Epithelial cell of proximal tubule (primary cell): ENCODE results near the gene SEC24C. TPM values are rescaled to one million over a fixed set of nuclear protein-coding genes. Genes with fewer than 3 reads are reported as not detected.

Experiments
- DNase-seq: peaks from one replicate; pipeline ENCODE4 v3.0.0-alpha.2; 2011; ENCODE audit warnings: low read depth
- H3K4me3 ChIP-seq: 2 replicates; pipeline ENCODE4 v1.5.1; 2011; ENCODE audit warnings: low read depth, mild to moderate bottlenecking, low read length
- CTCF ChIP-seq: conservative IDR thresholded peaks from 2 replicates; pipeline ENCODE4 v1.5.1; 2012; ENCODE audit warnings: low read depth, mild to moderate bottlenecking, low read length
- total RNA-seq: library from RNA; depleted of rRNA; stranded (reverse); fragments of >200 nt; gene quantifications from 2 replicates; pipeline ENCODE4 v1.2.3, GENCODE V29; 2015

Gene SEC24C
- total RNA-seq, 1 donor from 2014 or later: 54.3 TPM

- no peak for DNase-seq
- no peak overlapping the region for H3K4me3 ChIP-seq
- TF ChIP-seq CTCF: no peak
These were observed 71.5 kb downstream of the SEC24C start for GRCh38 chr10:73815719-73816030.

GRCh38 chr10:73816917-73817729 is 73.0 kb downstream of the SEC24C start:
- no peak overlapping the region for H3K4me3 ChIP-seq
- no peak for DNase-seq
- TF ChIP-seq CTCF: no peak

GRCh38 chr10:73817826-73818225 is 73.7 kb downstream of the SEC24C start:
- TF ChIP-seq CTCF: no peak

GRCh38 chr10:73818402-73818801 is 74.2 kb downstream of the SEC24C start:
- H3K4me3 ChIP-seq: no peak overlapping the region
- DNase-seq: no peak
- TF ChIP-seq CTCF: no peak

More at GRCh38 chr10:73817826-73818225, 73.7 kb downstream of the SEC24C start:
- no peak overlapping the region for H3K4me3 ChIP-seq
- DNase-seq: no peak

- H3K4me3 ChIP-seq: no peak overlapping the region
- DNase-seq: no peak
- TF ChIP-seq CTCF: no peak
These were observed 74.9 kb downstream of the SEC24C start for GRCh38 chr10:73819081-73819480.

GRCh38 chr10:73819513-73820093 is 75.4 kb downstream of the SEC24C start:
- DNase-seq: no peak
- TF ChIP-seq CTCF: peak; percentile 30
- H3K4me3 ChIP-seq: no peak overlapping the region

Other genes starting within 250 kb of the SEC24C start
- 15.5 and 21.9 TPM in 2 replicates for gene PPP3CB, start 248.3 kb upstream of the SEC24C start, total RNA-seq
- 13.7 and 17.2 TPM in 2 replicates for gene USP54, start 153.0 kb upstream of the SEC24C start, total RNA-seq
- 1.1 TPM in 1 of 2 replicates, not detected in the other for gene MYOZ1, start 102.9 kb upstream of the SEC24C start, total RNA-seq
- not detected in 2 replicates for gene SYNPO2L, start 88.3 kb upstream of the SEC24C start, total RNA-seq
- 1.0 and 1.9 TPM in 2 replicates for gene AGAP5, start 46.3 kb upstream of the SEC24C start, total RNA-seq
- gene CHCHD1, start 37.7 kb downstream of the SEC24C start, total RNA-seq: 62.5 and 89.8 TPM in 2 replicates
- 31.5 and 40.3 TPM in 2 replicates for gene ZSWIM8, start 41.2 kb downstream of the SEC24C start, total RNA-seq
- gene NDST2, start 67.2 kb downstream of the SEC24C start, total RNA-seq: 10.3 and 12.3 TPM in 2 replicates
- 15.2 and 17.0 TPM in 2 replicates for gene CAMK2G, start 130.2 kb downstream of the SEC24C start, total RNA-seq
- 406 and 970 TPM in 2 replicates for gene PLAU, start 166.8 kb downstream of the SEC24C start, total RNA-seq